Subcutaneous adipose tissue (tissue), 4 donors: ENCODE data around the gene FYCO1. TPM values are rescaled to one million over a fixed set of nuclear protein-coding genes. Genes with fewer than 3 reads are reported as not detected.

Experiments
- CTCF ChIP-seq: fragments of 450-650 bp; IDR thresholded peaks from one replicate; pipeline ENCODE4 v1.5.1; 2016; ENCODE audit warnings: low read depth, mild to moderate bottlenecking, control low read depth, antibody characterized with exemption, moderate library complexity
- total RNA-seq, 4 donors: library from RNA; depleted of rRNA; stranded (reverse); fragments of >200 nt; gene quantifications; one replicate each; pipeline ENCODE4 v1.1.0, GENCODE V29; 2016

Gene FYCO1
- total RNA-seq, 4 donors from 2014 or later, result 36.7 to 46.7 (median 43.6) TPM

GRCh38 chr3:45992133-45992729 lies 3.4 kb downstream of the FYCO1 start:
- TF ChIP-seq CTCF, result no peak

- TF ChIP-seq CTCF, result no peak
These were observed 4.3 kb downstream of the FYCO1 start for GRCh38 chr3:45991341-45991740.

GRCh38 chr3:45990181-45990580 lies 5.4 kb downstream of the FYCO1 start:
- TF ChIP-seq CTCF, result no peak

GRCh38 chr3:45988804-45989203 lies 6.8 kb downstream of the FYCO1 start:
- no peak for TF ChIP-seq CTCF

GRCh38 chr3:45988362-45988761 lies 7.3 kb downstream of the FYCO1 start:
- no peak for TF ChIP-seq CTCF

GRCh38 chr3:45987368-45988291 lies 8.0 kb downstream of the FYCO1 start:
- no peak for TF ChIP-seq CTCF

- no peak for TF ChIP-seq CTCF
These were observed 9.2 kb downstream of the FYCO1 start for GRCh38 chr3:45986303-45986982.
